ENCODE measurements around the gene TNFRSF13B. TPM values are rescaled to one million over a fixed set of nuclear protein-coding genes. Genes with fewer than 3 reads are reported as not detected.

TNFRSF13B gene
- total and polyA plus RNA-seq, 10 of the 15 experiments (the other 5 are each of a cell fraction or from before 2014, with no cell fraction given), result 15.5 to 231 (median 119) TPM

GRCh38 chr17:16973760-16974540, 2.0 kb upstream of the TNFRSF13B start (continued):
- TF ChIP-seq E2F8 (IDR thresholded peaks at IDR 0.05; ENCODE audit: low read depth, partially characterized antibody), result no peak
- TF ChIP-seq ZNF622 (IDR thresholded peaks at IDR 0.05), result no peak
- TF ChIP-seq IKZF2 (IDR thresholded peaks at IDR 0.05), result peak; percentile 31 to 79; a peak in 3 of 4 replicates
- TF ChIP-seq EGR1 (IDR thresholded peaks at IDR 0.05; ENCODE audit: borderline replicate concordance in 1 of 2, low read depth in 2 of 2, low read length in 2 of 2), result no peak
- TF ChIP-seq RELB (IDR thresholded peaks at IDR 0.05; ENCODE audit: low read depth), result peak; percentile 73; the same call in 1 of the 2 replicates
- no peak for TF ChIP-seq SREBF2 (IDR thresholded peaks at IDR 0.05; ENCODE audit: low read length)
- TF ChIP-seq POLR2A (IDR thresholded peaks at IDR 0.05; ENCODE audit: low read depth, low read length), result peak; percentile 52; the same call in 1 of the 2 replicates
- no peak for TF ChIP-seq RCOR1 (conservative IDR thresholded peaks at IDR 0.05; ENCODE audit: low read depth, low read length)
- TF ChIP-seq RAD21 (IDR thresholded peaks at IDR 0.05; ENCODE audit: insufficient read depth, low read depth, low read length), result peak; percentile 9; the same call in 1 of the 2 replicates
- no peak for TF ChIP-seq ZNF207 (IDR thresholded peaks at IDR 0.05; ENCODE audit: borderline replicate concordance)
- TF ChIP-seq, protein P1, sequence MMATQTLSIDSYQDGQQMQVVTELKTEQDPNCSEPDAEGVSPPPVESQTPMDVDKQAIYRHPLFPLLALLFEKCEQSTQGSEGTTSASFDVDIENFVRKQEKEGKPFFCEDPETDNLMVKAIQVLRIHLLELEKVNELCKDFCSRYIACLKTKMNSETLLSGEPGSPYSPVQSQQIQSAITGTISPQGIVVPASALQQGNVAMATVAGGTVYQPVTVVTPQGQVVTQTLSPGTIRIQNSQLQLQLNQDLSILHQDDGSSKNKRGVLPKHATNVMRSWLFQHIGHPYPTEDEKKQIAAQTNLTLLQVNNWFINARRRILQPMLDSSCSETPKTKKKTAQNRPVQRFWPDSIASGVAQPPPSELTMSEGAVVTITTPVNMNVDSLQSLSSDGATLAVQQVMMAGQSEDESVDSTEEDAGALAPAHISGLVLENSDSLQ (IDR thresholded peaks at IDR 0.05), result 0 out of 2 replicates have a peak, but pooled peaks have one; percentile 10
- 0 out of 2 replicates have a peak, but pooled peaks have one; percentile 20 for TF ChIP-seq TCF7 (IDR thresholded peaks at IDR 0.05; ENCODE audit: borderline replicate concordance)
- TF ChIP-seq BCLAF1 (IDR thresholded peaks at IDR 0.05), result no peak
- no peak for TF ChIP-seq SIX5 (IDR thresholded peaks at IDR 0.05; ENCODE audit: low read depth, low read length, severe bottlenecking)
- TF ChIP-seq ZBTB4 (CRISPR knock-in tag; IDR thresholded peaks at IDR 0.05), result no peak
- TF ChIP-seq SMAD5 (IDR thresholded peaks at IDR 0.05; ENCODE audit: low read depth), result no peak
- TF ChIP-seq BACH1 (IDR thresholded peaks at IDR 0.05; ENCODE audit: borderline replicate concordance), result no peak; the same call in 1 of the 2 replicates
- no peak for TF ChIP-seq FOXM1 (IDR thresholded peaks at IDR 0.05; ENCODE audit: low read depth, low read length)
